ENCODE results near the gene CRB1.

Gene CRB1

GRCh38 chr1:197496722-197497121, 228.7 kb downstream of the CRB1 start:
- Histone ChIP-seq H3K27ac (ENCODE audit: insufficient read depth in 1 of 2, low read depth in 1 of 2, low read length in 2 of 2, poor library complexity in 1 of 2, severe bottlenecking in 2 of 2) (no peak overlapping the region), H3K27me3 (replicated peaks in 2 of 5; ENCODE audit: control insufficient read depth in 4 of 5, insufficient read depth in 5 of 5, low read length in 4 of 5) (no peaks in the 10 kb centered on the region), H3K9me3 (ENCODE audit: control extremely low read depth in 1 of 5, control insufficient read depth in 4 of 5, insufficient read depth in 2 of 5, low read depth in 1 of 5, low read length in 4 of 5) (peaks cover 0 to 1% (median 0%) of the 10 kb centered on the region in 5 experiments), H3K4me3 (ENCODE audit: control insufficient read depth in 1 of 7, extremely low read depth in 1 of 7, insufficient read depth in 4 of 7, low read depth in 2 of 7, low read length in 6 of 7) (no peak overlapping the region), H3K36me3 (ENCODE audit: control insufficient read depth in 4 of 4, insufficient read depth in 4 of 4, low read length in 3 of 4) (no peaks in the 10 kb centered on the region), H3K4me1 (ENCODE audit: control extremely low read depth in 1 of 4, control insufficient read depth in 4 of 4, insufficient read depth in 4 of 4, low read length in 3 of 4) (no peaks in the 10 kb centered on the region)
- no peak for DNase-seq
- CTCF ChIA-PET = no interaction called here
- POLR2A ChIA-PET = interaction anchor here (1.1 kb wide), 1 partner anchor 20 kb away, joined by 5 read pairs; no protein-coding TSS in a partner anchor
- 100% methylated on average over 4 of the region's 10 CpGs for WGBS (ENCODE audit: insufficient coverage)

DNA sequence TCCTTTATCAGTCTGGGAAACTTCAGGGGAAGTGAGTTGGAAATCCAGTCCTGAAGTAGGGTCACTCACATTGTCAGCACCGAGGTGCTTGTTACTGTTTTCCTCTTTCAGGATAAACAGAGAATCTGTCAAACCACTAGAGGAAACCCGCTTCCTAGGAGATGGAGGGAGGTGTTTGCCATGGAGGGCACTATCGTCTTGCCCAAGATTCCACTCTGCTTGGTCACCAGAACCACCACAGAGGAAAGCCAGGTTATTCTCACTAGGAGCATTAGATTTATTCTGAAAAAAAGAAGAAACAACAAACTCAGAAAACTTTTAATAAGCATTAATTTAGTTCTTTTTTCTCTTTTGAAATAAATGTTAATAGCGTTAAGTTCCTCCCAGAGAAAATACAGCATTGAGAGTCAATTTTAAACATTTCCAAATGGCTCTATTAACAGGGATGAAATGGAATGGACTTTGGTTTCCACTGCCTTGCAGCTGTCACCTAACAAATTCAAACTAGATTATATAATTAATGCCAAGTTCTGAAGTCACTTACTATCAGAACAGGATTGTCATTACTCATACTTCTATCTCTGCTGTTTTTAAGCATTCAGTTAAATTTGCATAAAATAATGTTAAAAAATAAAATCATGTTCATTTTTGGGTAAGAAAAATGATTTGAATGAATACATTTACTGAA, 242.8 kb downstream of the CRB1 start:
- Histone ChIP-seq H3K4me3 (ENCODE audit: control insufficient read depth in 1 of 7, extremely low read depth in 1 of 7, insufficient read depth in 4 of 7, low read depth in 2 of 7, low read length in 6 of 7) (no peak overlapping the region), H3K9me3 (ENCODE audit: control extremely low read depth in 1 of 5, control insufficient read depth in 4 of 5, insufficient read depth in 2 of 5, low read depth in 1 of 5, low read length in 4 of 5) (no peaks in the 10 kb centered on the region), H3K27me3 (replicated peaks in 2 of 5; ENCODE audit: control insufficient read depth in 4 of 5, insufficient read depth in 5 of 5, low read length in 4 of 5) (no peaks in the 10 kb centered on the region), H3K4me1 (ENCODE audit: control extremely low read depth in 1 of 4, control insufficient read depth in 4 of 4, insufficient read depth in 4 of 4, low read length in 3 of 4) (no peaks in the 10 kb centered on the region), H3K27ac (ENCODE audit: insufficient read depth in 1 of 2, low read depth in 1 of 2, low read length in 2 of 2, poor library complexity in 1 of 2, severe bottlenecking in 2 of 2) (no peak overlapping the region), H3K36me3 (ENCODE audit: control insufficient read depth in 4 of 4, insufficient read depth in 4 of 4, low read length in 3 of 4) (peaks cover 11 to 23% (median 13%) of the 10 kb centered on the region in 4 experiments)
- no peak for DNase-seq
- 100% methylated on average over 1 of the region's 4 CpGs for WGBS (ENCODE audit: insufficient coverage)
- POLR2A ChIA-PET = no interaction called here
- CTCF ChIA-PET = no interaction called here

- no peak overlapping the region for H3K4me3 ChIP-seq (ENCODE audit: control insufficient read depth in 1 of 7, extremely low read depth in 1 of 7, insufficient read depth in 4 of 7, low read depth in 2 of 7, low read length in 6 of 7)
- H3K27ac ChIP-seq (ENCODE audit: insufficient read depth in 1 of 2, low read depth in 1 of 2, low read length in 2 of 2, poor library complexity in 1 of 2, severe bottlenecking in 2 of 2) = no peak overlapping the region
- H3K36me3 ChIP-seq (ENCODE audit: control insufficient read depth in 4 of 4, insufficient read depth in 4 of 4, low read length in 3 of 4) = peaks cover 4 to 19% (median 16%) of the 10 kb centered on the region in 4 experiments
- WGBS (ENCODE audit: insufficient coverage) = 100% methylated on average over 1 of the region's 1 CpG
- ChIA-PET CTCF (interaction anchor here (0.8 to 0.9 kb wide), 2 partner anchors 11 to 995 kb away, joined by 3 read pairs; no protein-coding TSS in a partner anchor), POLR2A (no interaction called here)
- no peaks in the 10 kb centered on the region for H3K27me3 ChIP-seq (replicated peaks in 2 of 5; ENCODE audit: control insufficient read depth in 4 of 5, insufficient read depth in 5 of 5, low read length in 4 of 5)
- no peak for DNase-seq
- H3K9me3 ChIP-seq (ENCODE audit: control extremely low read depth in 1 of 5, control insufficient read depth in 4 of 5, insufficient read depth in 2 of 5, low read depth in 1 of 5, low read length in 4 of 5) = no peaks in the 10 kb centered on the region
- no peaks in the 10 kb centered on the region for H3K4me1 ChIP-seq (ENCODE audit: control extremely low read depth in 1 of 4, control insufficient read depth in 4 of 4, insufficient read depth in 4 of 4, low read length in 3 of 4)
Observed at GRCh38 chr1:197515421-197515820, 247.4 kb downstream of the CRB1 start.

DNA sequence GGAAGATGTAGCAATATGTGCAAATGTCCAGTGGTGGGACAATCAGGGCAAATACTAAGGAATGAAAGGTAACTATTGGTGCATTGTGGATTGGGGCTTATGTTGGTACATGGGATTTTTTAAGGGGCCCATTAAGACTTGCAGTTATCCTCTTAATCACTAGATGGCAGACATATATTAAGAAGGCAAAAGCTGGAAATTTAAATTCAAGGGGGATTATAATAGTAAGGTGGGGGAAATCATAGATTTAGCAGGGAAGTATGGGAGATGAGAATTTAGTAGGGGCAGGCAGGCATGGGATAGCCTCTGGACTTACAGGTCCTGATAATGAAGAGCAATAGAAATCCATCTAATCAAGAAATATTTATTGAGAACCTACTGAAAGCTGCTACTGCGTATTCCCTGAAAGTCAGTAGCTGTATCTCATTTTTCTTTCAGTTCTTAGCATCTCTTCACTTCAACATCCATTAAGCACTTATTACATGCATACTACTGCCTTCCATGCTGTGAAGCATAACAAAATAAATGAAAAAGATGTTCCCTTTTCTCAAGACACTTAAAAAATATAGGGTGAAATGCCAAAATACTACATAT, 251.8 kb downstream of the CRB1 start:
- no peaks in the 10 kb centered on the region for H3K4me1 ChIP-seq (ENCODE audit: control extremely low read depth in 1 of 4, control insufficient read depth in 4 of 4, insufficient read depth in 4 of 4, low read length in 3 of 4)
- ChIA-PET CTCF (interaction anchor here (0.8 to 2.8 kb wide), 11 partner anchors 12 to 407 kb away, joined by 3 to 11 read pairs (median 4); no protein-coding TSS in a partner anchor), POLR2A (no interaction called here)
- no peak overlapping the region for H3K4me3 ChIP-seq (ENCODE audit: control insufficient read depth in 1 of 7, extremely low read depth in 1 of 7, insufficient read depth in 4 of 7, low read depth in 2 of 7, low read length in 6 of 7)
- H3K27me3 ChIP-seq (replicated peaks in 2 of 5; ENCODE audit: control insufficient read depth in 4 of 5, insufficient read depth in 5 of 5, low read length in 4 of 5) = no peaks in the 10 kb centered on the region
- no peaks in the 10 kb centered on the region for H3K9me3 ChIP-seq (ENCODE audit: control extremely low read depth in 1 of 5, control insufficient read depth in 4 of 5, insufficient read depth in 2 of 5, low read depth in 1 of 5, low read length in 4 of 5)
- no peak overlapping the region for H3K27ac ChIP-seq (ENCODE audit: insufficient read depth in 1 of 2, low read depth in 1 of 2, low read length in 2 of 2, poor library complexity in 1 of 2, severe bottlenecking in 2 of 2)
- peak; percentile 17 to 50 (median 49) for DNase-seq
- WGBS (ENCODE audit: insufficient coverage) = 100% methylated on average over 1 of the region's 1 CpG
- H3K36me3 ChIP-seq (ENCODE audit: control insufficient read depth in 4 of 4, insufficient read depth in 4 of 4, low read length in 3 of 4) = peaks cover 0 to 6% (median 3%) of the 10 kb centered on the region in 4 experiments

- POLR2A ChIA-PET = no interaction called here
- H3K4me1 ChIP-seq (ENCODE audit: control extremely low read depth in 1 of 4, control insufficient read depth in 4 of 4, insufficient read depth in 4 of 4, low read length in 3 of 4) = no peaks in the 10 kb centered on the region
- no peaks in the 10 kb centered on the region for H3K27me3 ChIP-seq (replicated peaks in 2 of 5; ENCODE audit: control insufficient read depth in 4 of 5, insufficient read depth in 5 of 5, low read length in 4 of 5)
- H3K4me3 ChIP-seq (ENCODE audit: control insufficient read depth in 1 of 7, extremely low read depth in 1 of 7, insufficient read depth in 4 of 7, low read depth in 2 of 7, low read length in 6 of 7) = no peak overlapping the region
- no CpG with 5 or more reads among the region's 2 CpGs for WGBS (ENCODE audit: insufficient coverage)
- CTCF ChIA-PET = interaction anchor here (0.7 to 2.1 kb wide), 10 partner anchors 9 to 945 kb away, joined by 3 to 12 read pairs (median 4); no protein-coding TSS in a partner anchor
- no peak overlapping the region for H3K27ac ChIP-seq (ENCODE audit: insufficient read depth in 1 of 2, low read depth in 1 of 2, low read length in 2 of 2, poor library complexity in 1 of 2, severe bottlenecking in 2 of 2)
- peak; percentile 50 to 76 (median 69) for DNase-seq
- no peaks in the 10 kb centered on the region for H3K9me3 ChIP-seq (ENCODE audit: control extremely low read depth in 1 of 5, control insufficient read depth in 4 of 5, insufficient read depth in 2 of 5, low read depth in 1 of 5, low read length in 4 of 5)
- H3K36me3 ChIP-seq (ENCODE audit: control insufficient read depth in 4 of 4, insufficient read depth in 4 of 4, low read length in 3 of 4) = peaks cover 0 to 6% (median 3%) of the 10 kb centered on the region in 4 experiments
Observed at GRCh38 chr1:197521118-197521739, 253.2 kb downstream of the CRB1 start.

- Histone ChIP-seq H3K4me1 (ENCODE audit: control extremely low read depth in 1 of 4, control insufficient read depth in 4 of 4, insufficient read depth in 4 of 4, low read length in 3 of 4) (no peaks in the 10 kb centered on the region), H3K27me3 (replicated peaks in 2 of 5; ENCODE audit: control insufficient read depth in 4 of 5, insufficient read depth in 5 of 5, low read length in 4 of 5) (no peaks in the 10 kb centered on the region), H3K36me3 (ENCODE audit: control insufficient read depth in 4 of 4, insufficient read depth in 4 of 4, low read length in 3 of 4) (no peaks in the 10 kb centered on the region), H3K9me3 (ENCODE audit: control extremely low read depth in 1 of 5, control insufficient read depth in 4 of 5, insufficient read depth in 2 of 5, low read depth in 1 of 5, low read length in 4 of 5) (no peaks in the 10 kb centered on the region), H3K27ac (ENCODE audit: insufficient read depth in 1 of 2, low read depth in 1 of 2, low read length in 2 of 2, poor library complexity in 1 of 2, severe bottlenecking in 2 of 2) (no peak overlapping the region), H3K4me3 (ENCODE audit: control insufficient read depth in 1 of 7, extremely low read depth in 1 of 7, insufficient read depth in 4 of 7, low read depth in 2 of 7, low read length in 6 of 7) (no peak overlapping the region)
- ChIA-PET CTCF (interaction anchor here (0.9 to 2.3 kb wide), 9 partner anchors 9 to 941 kb away, joined by 3 to 8 read pairs (median 4); partner anchors contain the start of gene LHX9), POLR2A (no interaction called here)
- WGBS (ENCODE audit: insufficient coverage) = no CpG with 5 or more reads among the region's 4 CpGs
- DNase-seq = peak; percentile 31 to 61 (median 59)
Observed at GRCh38 chr1:197526736-197527371, 258.8 kb downstream of the CRB1 start.
